ENCODE data around the gene TIA1. TPM values are rescaled to one million over a fixed set of nuclear protein-coding genes. Genes with fewer than 3 reads are reported as not detected.
A peak's percentile ranks its signal among the peaks of the same experiment; 100 is the strongest.
"Not testable (repeated sequence)": the region's sequence is repeated elsewhere in the genome, so short reads cannot be mapped to it uniquely, and the experiment has no call there.

The TIA1 gene
- total RNA-seq, 1 donor from 2014 or later = 81.1 TPM

DNA sequence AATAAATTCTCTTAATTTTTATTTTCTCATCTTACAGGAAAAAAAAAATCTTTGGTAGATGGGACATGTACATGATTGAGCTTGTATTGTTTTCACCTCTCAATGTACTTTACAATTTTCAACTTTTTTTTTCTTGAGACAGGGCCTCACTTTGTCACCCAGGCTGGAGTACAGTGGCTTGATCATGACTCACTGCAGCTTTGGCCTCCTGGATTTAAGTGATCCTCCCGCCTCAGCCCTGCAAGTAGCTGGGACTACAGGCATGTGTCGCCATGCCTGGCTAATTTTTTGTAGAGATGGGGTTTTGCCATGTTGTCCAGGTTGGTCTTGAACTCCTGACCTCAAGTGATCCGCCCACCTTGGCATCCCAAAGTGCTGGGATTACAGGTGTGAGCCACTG lies 25.1 kb downstream of the TIA1 start:
- not testable (repeated sequence) for DNase-seq (ENCODE audit: low read depth in 2 of 2)

DNA sequence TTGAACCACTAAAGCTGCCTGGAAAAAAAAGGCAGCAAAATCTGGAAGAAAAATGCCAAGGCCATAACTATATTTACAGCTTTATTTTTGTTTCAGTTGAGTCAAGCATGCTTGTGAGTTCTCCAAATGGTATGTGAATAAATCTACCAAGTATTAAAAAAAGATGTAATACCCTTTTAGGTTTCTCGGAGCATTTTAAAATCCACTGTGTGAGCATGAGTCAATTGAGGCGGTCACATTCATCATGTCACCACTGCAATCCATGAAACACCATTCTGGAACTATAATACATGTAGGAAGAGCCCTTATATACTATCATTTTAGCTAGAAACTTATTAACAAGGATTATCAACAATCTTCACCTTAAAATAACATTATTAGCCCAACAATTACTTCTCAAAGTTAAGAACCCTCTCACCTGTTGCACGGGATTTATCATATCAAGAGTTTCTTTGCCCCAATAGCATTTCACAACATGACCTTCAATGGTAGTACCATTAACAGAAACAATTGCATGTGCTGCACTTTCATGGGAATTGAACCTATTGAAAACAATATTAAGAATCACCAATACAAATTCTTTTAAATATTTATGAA lies 33.4 kb downstream of the TIA1 start:
- no peak for DNase-seq (ENCODE audit: low read depth in 2 of 2)

DNA sequence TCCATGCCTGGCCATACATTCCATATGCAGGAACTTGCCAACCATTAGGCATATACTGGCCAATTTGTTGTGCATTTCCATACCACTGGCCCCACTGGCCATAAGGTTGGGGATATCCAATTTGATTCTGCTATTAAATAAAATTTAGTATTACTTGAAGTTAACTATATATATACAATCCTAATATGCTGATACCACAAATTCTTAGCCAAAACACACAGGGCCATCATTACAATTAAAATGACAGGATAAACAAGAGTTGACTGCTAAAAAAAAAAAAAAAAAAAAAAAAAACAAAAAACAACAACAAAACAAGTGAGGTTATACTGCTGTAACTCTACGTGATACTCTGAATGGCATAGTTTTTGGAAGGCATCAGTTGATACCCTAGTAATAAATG lies 34.1 kb downstream of the TIA1 start:
- DNase-seq (ENCODE audit: low read depth in 2 of 2) = no peak

DNA sequence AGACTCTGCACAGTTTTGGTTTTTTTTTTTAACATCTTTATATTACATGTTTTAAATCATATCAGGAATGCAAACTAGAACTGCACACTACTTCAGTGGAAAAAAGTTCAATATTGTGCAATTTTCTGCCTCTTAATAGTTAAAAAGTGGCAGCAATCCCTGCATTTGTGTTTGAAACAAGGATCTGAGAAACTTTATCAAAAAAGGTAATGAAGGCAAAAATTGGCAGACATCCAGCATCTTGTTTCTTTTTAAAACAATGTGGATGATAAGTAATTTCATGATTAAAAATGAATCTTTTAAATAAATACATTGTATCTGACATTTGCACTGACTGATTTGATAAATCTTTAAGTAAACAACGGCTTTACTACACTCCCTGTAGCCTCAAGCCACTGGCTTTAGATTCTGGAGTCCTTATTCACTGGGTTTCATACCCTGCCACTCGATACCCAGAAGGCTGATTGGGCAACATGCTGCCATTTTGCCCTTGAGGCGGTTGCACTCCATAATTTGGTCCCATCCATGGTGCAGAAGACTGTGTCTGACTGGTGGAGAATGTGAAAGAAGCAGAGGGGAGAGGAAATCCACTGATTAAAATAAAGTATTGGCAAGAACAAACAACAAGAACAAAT lies 36.0 kb downstream of the TIA1 start:
- peak in 1 of 2 donors; percentile 9 for DNase-seq (ENCODE audit: low read depth in 2 of 2)

DNA sequence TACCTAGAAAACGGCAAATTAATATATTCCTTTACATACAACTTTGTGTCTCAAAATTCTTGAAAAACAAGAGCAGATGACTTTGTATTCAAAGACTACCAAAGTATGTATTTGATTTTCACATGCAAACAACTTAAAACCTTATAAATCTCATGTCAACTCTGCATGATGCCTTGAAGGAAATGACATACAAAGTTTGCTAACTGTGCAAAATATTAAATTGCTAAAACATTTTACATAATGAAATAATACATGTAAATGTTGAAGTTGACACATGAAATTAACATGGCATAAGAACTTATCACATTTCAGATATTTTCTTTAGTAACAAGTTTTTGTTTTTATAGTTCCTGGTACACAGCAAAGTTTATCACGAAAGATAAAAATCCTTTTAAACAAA lies 36.8 kb downstream of the TIA1 start:
- DNase-seq (ENCODE audit: low read depth in 2 of 2) = no peak

DNA sequence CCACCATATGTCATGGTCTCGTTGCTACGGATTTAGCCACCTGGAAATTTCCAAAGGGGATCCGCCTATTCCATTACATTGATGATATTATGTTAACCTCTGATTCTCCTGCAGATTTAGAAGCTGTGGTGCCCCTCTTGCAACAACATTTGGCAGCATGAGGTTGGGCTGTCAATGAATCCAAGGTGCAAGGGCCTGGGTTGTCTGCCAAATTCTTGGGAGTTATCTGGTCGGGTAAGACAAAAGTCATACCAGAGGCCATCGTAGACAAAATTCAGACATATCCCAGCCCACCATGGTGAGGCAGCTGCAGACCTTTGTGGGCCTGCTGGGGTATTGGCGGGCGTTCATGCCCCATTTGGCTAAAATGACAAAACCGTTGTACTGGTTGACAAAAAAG lies 44.0 kb downstream of the TIA1 start:
- DNase-seq (ENCODE audit: low read depth in 2 of 2) = no peak

DNA sequence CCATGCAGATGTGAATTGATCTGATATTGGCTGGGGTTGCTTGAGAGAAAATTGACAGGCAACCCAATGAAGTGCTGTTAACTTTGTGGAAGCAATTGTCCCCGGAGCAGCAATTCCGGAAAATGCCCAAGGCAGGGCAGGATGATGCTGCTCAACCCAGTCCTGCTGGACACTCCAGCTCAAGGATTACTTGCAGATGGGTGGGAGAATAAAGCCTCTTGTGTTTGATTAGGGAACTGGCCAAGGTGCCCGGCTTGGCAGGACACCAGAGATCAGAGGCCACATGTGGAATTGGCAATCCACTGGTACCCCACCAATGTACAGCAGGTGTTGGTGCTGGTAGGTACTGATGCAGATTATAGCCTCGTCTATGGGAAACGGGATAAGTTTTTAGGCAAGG lies 45.3 kb downstream of the TIA1 start:
- DNase-seq (ENCODE audit: low read depth in 2 of 2) = no peak

DNA sequence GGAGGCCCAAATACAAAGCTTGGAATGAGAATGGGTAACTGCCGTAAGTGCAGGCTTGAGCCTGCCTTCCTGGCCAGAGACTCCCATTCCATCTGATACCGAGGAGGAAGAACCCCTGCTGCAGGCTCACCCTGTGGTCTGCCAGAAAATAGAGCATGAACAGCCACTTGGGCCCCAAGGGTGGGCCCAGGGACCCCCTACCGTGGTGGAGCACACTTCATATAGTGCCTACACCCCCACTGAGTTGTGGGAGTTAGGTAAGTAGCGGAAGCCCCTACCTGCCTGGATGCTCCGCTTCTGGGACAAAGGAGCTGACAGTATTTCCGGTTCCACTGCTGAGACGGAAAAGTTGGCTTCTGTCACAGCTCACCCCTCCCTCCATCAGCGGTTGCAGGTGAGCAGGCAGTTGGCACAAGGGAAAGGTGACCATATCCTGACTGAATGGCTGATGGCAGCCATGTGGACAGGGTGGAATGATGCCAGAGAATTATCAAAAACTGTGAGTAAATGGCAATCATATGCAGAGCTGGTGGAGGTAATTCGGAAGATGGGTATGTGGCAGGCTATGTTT lies 46.1 kb downstream of the TIA1 start:
- DNase-seq (ENCODE audit: low read depth in 2 of 2) = no peak

DNA sequence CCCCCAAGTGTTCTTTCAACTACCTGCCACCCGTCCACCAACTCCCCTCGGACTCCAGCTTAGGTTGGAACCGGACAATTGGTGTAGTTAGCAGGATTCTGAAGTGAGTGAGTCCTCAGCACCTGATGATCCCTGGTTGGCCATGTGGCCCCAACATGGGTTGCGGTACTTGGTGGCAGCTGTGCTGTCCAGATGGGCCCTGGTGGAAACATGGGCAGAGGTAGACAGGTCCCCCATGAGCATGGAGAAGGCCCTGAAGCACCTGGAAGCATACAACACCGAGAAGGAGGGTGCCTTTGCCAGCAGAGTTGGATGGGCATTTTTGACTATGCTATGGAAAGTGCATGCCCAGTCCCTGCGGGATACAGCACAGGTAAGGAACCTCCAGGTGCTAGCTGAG lies 46.6 kb downstream of the TIA1 start:
- DNase-seq (ENCODE audit: low read depth in 2 of 2) = no peak

DNA sequence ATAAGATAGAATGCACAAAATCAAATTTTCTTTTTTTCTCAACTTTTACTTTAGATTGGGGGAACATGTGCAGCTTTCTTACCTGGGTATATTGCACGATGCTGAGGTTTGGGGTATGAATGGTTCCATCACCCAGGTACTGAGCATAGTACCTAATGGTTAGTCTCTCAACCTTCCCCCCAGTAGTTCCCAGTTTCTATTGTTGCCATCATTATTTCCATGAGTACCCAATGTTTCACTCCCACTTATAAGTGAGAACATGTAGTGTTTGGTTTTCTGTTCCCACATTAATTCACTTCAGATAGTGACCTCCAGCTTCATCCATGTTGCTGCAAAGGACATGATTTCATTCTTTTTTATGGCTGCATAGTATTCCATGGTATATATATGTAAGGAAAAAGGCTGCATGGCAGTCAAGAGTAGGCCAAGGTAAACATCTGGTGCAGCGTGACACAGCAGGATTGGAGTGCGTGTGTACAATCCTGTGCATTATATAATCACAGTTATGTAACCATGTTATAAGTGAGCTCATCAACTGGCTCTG lies 47.1 kb downstream of the TIA1 start:
- DNase-seq (ENCODE audit: low read depth in 2 of 2) = no peak

DNA sequence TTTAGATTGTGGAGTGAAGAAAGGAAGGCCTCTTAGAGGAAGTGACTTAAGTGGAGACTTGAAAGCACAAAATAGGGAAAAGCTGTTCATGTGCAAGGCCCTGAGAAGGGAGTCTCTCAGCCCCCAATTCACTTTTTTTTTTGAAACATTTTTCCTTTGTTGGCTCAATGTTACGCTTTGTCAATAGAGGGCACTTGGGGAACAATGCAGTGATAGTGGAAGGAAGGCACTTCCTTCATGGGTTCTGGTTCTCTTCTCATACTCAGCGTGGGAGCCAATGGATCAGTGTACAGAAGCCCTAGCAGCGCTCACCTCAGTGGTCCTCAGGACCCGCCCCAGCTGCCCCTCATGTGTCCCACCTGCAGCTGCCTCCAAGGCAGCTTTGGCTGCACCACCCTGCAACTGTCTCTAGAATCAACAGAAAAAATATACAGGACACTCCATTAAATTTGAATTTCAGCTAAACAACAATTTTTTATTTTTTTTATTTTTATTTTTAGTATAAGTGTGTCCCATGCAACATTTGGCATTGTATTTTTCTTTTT lies 49.0 kb downstream of the TIA1 start:
- no peak for DNase-seq (ENCODE audit: low read depth in 2 of 2)

- DNase-seq (ENCODE audit: low read depth in 2 of 2) = no peak
Measured at GRCh38 chr2:70192516-70192915, 55.9 kb downstream of the TIA1 start.

DNA sequence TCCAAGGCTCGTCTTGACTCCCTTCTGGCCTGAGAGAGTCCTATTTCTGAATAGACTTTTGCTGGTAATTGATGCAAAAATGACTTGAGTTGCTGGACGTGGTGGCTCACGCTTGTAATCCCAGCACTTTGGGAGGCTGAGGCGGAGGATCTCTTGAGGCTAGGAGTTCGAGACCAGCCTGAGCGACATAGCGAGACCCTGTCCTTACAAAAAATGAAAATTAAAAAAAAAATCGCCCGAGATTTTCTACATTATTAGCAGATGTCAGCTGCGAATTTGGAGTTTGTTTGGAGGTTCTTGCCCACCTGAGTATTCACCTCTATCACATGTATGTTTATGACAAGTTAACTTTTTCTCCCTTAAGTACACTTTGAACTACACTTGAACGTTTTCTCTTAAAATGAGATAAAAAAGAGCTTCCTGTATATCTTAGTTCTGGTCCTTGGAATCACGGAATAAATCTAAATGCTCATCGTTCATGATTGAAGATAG lies 57.1 kb downstream of the TIA1 start:
- DNase-seq (ENCODE audit: low read depth in 2 of 2) = no peak

DNA sequence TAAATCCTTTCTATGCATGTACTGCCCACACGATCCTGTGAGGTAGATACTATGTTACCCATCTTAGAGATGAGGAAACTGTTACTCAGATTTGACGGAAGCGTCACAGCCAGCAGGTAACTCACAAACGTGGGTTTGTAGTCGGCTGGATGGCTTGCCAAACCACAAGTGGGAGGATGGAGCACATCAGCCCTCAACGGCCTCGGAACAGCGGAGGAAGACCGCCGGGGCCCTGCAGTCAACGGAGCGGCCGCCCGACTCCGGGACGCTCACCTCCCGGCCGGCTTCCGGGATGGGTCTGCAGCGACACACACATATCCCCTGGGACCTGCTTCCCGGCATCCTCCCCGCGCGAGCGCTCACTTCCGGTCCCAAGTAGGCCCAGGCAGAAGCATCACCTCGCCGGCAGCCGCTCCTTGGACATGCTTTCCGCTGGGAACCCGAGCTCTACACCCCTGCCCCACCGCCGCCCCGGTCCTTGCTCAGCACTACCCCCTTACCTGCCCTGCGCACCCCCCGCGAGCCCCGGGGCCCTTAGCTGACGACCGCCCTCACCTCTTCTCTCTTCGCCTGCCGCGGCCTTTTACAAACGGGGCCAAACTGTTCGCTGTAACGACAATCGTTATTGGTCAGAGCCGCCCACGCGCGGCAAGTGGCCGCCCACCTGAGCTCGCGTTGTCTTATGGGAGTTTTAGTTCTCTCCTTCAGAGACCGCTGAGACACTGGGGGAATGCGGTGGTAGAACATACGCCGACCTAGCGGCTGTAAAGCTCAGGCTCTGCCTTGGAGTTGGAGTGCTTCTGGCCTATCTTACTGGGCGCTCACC lies 57.8 kb downstream of the TIA1 start, which contains the start of gene C2orf42:
Gene C2orf42 (minus strand): TSS at position 602 of the 826 bp plus-strand sequence. CDS start 9,034 bp downstream, outside the sequence.
- peak; percentile 93 to 97 for DNase-seq (ENCODE audit: low read depth in 2 of 2)

DNA sequence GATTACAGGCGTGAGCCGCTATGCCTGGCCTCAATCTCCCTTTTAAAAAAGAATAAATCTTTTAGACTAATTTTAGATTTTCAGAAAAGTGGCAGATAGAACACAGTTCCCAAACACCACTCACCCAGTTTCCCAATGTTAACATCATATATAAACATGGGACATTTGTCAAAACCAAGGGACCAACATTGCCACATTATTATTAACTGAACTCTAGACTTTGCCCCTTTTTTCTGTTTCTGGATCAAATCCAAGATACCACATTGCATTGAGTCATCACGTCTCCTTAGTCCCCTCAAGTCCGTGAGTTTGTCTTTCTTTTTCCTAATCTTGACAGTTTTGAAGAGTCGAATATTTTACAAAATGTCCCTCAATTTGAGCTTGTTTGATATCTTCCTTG lies 60.0 kb downstream of the TIA1 start:
- DNase-seq (ENCODE audit: low read depth in 2 of 2) = no peak

DNA sequence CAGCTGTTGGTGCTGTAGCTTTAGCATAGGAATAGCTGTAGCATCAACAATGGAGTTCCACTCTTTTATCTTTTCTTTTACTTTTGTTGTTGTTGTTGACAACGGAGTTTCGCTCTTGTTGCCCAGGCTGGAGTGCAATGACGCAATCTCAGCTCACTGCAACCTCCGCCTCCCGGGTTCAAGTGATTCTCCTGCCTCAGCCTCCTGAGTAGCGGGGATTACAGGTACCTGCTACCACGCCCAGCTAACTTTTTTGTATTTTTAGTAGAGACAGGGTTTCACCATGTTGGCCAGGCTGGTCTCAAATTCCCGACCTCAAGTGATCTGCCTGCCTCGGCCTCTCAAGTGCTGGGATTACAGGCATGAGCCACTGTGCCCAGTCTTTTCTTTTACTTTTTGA lies 61.3 kb downstream of the TIA1 start:
- not testable (repeated sequence) for DNase-seq (ENCODE audit: low read depth in 2 of 2)

- no peak for DNase-seq (ENCODE audit: low read depth in 2 of 2)
Measured at GRCh38 chr2:70182689-70183088, 65.7 kb downstream of the TIA1 start.

GRCh38 chr2:70181363-70181956 lies 67.0 kb downstream of the TIA1 start:
- DNase-seq (ENCODE audit: low read depth in 2 of 2) = no peak

DNA sequence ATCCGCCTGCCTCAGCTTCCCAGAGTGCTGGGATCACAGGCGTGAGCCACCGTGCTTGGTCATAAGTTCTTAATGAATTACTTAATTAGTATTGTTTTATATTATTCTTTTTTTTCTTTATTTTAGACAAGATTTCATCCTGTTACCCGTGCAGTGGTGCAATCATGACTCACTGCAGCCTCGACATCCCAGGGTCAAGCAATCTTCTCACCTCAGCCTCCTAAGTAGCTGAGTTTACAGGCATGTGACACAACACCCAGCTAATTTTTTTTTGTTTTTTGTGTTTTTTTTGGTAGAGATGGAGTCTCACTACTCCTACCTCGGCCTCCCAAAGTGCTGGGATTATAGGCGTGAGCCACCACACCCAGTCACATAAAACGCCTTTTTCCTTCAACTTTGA lies 74.9 kb downstream of the TIA1 start:
- DNase-seq (ENCODE audit: low read depth in 2 of 2) = no peak

DNA sequence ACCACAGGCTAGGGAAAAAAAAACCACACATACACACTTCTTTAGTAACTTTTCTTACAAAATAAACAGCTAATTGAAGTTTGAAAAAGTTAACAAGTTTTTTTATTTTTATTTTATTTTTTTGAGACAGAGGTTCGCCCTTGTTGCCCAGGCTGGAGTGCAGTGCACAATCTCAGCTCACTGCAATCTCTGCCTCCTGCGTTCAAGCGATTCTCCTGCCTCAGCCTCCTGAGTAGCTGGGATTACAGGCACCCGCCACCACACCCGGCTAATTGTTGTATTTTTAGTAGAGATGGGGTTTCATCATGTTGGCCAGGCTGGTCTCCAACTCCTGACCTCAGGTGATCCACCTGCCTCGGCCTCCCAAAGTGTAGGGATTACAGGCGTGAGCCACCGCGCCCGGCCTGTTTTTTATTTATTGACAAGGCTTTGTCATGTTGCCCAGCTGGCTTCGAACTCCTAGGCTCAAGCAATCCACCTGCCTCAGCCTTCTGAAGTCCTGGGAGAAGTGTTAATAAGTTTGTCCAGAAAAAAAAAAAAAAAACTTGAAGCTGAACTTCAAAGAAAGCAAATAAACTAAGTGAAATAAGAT lies 78.7 kb downstream of the TIA1 start:
- not testable (repeated sequence) for DNase-seq (ENCODE audit: low read depth in 2 of 2)

GRCh38 chr2:70161069-70161534 lies 87.3 kb downstream of the TIA1 start:
- peak; percentile 41 to 57 for DNase-seq (ENCODE audit: low read depth in 2 of 2)
